ENCODE results near the gene HJV. TPM values are rescaled to one million over a fixed set of nuclear protein-coding genes. Genes with fewer than 3 reads are reported as not detected.

HJV gene
- total and polyA plus RNA-seq, 2 of the 8 experiments (the other 6 are each of a cell fraction or from before 2014, with no cell fraction given), result 0.32 to 0.70 TPM

- no peak overlapping the region for H3K56ac ChIP-seq (replicated peaks; ENCODE audit: insufficient read length, low read depth, low read length)
- no peaks in the 10 kb centered on the region for H3K9me3 ChIP-seq (ENCODE audit: insufficient read depth in 2 of 2, low read depth in 1 of 2, low read length in 1 of 2)
- DNase-seq (ENCODE audit: low read depth in 1 of 2, low spot score in 2 of 2) (no peak), FAIRE-seq (no peak)
- no peaks in the 10 kb centered on the region for H4K20me1 ChIP-seq (replicated peaks in 1 of 2; ENCODE audit: control insufficient read depth in 1 of 2, insufficient read depth in 2 of 2, low read length in 2 of 2)
- H3K4me3 ChIP-seq (ENCODE audit: extremely low read depth in 1 of 4, insufficient read depth in 2 of 4, low read depth in 3 of 4, low read length in 4 of 4), result no peak overlapping the region
- no peak overlapping the region for H3K4me2 ChIP-seq (ENCODE audit: insufficient read depth in 1 of 2, low read depth in 2 of 2, low read length in 2 of 2)
- no peak overlapping the region for H3K23ac ChIP-seq (ENCODE audit: insufficient read length)
- H4K5ac ChIP-seq (ENCODE audit: insufficient read length, low read depth, low read length), result no peak overlapping the region
- no peak overlapping the region for H2BK20ac ChIP-seq (ENCODE audit: low read length)
- peaks cover 0 to 3% (median 0%) of the 10 kb centered on the region in 4 experiments; a peak in 1 of 7 replicates for H3K4me1 ChIP-seq (replicated peaks in 1 of 4; ENCODE audit: control insufficient read depth in 3 of 4, insufficient read depth in 4 of 4, low read length in 3 of 4)
- H2BK12ac ChIP-seq (ENCODE audit: low read depth, low read length), result no peak overlapping the region
- H3K14ac ChIP-seq (ENCODE audit: insufficient read length), result no peak overlapping the region
- H3K79me2 ChIP-seq (ENCODE audit: control insufficient read depth in 1 of 2, insufficient read depth in 2 of 2, low read length in 2 of 2), result no peaks in the 10 kb centered on the region
- POLR2A ChIA-PET (ENCODE audit: partially characterized antibody), result interaction anchor here (0.7 to 11.6 kb wide), 4 partner anchors 16 to 187 kb away, joined by 3 to 284 read pairs (median 4); no protein-coding TSS in a partner anchor
- H3K23me2 ChIP-seq (ENCODE audit: low read depth, low read length), result peaks cover 7% of the 10 kb centered on the region
- H2BK5ac ChIP-seq (ENCODE audit: low read depth, low read length), result no peak overlapping the region
- H2BK120ac ChIP-seq (replicated peaks; ENCODE audit: low read depth, low read length), result no peak overlapping the region
- peak overlapping the region; percentile 34; the same call in 1 of the 2 replicates for H2AFZ ChIP-seq (ENCODE audit: low read length)
- H3K4ac ChIP-seq (replicated peaks; ENCODE audit: insufficient read length, low read depth, low read length), result no peak overlapping the region
- H4K8ac ChIP-seq (ENCODE audit: extremely low read depth, insufficient read depth, low read length), result no peak overlapping the region; the same call in 1 of the 2 replicates
- H4K91ac ChIP-seq (replicated peaks; ENCODE audit: insufficient read length, low read length), result no peak overlapping the region
- H3K27ac ChIP-seq (ENCODE audit: low read depth, low read length), result no peak overlapping the region
- H3K36me3 ChIP-seq (ENCODE audit: control insufficient read depth in 2 of 4, insufficient read depth in 4 of 4, low read length in 3 of 4), result no peaks in the 10 kb centered on the region
- no peaks in the 10 kb centered on the region for H3K79me1 ChIP-seq (ENCODE audit: low read depth, low read length)
- H3K9ac ChIP-seq (replicated peaks in 1 of 4; ENCODE audit: extremely low read depth in 1 of 4, low read depth in 3 of 4, low read length in 3 of 4), result no peak overlapping the region
- H3K27me3 ChIP-seq (replicated peaks in 1 of 4; ENCODE audit: control insufficient read depth in 3 of 4, extremely low read depth in 1 of 4, insufficient read depth in 3 of 4, low read length in 3 of 4), result no peaks in the 10 kb centered on the region
- no peak overlapping the region for H2BK15ac ChIP-seq (ENCODE audit: low read length)
- no peak overlapping the region for H3K18ac ChIP-seq (ENCODE audit: extremely low read depth, low read length)
- CTCF ChIA-PET (ENCODE audit: partially characterized antibody), result interaction anchor here (1.2 to 9.2 kb wide), 6 partner anchors 10 to 140 kb away, joined by 3 to 55 read pairs (median 6); partner anchors contain the start of gene HJV
- no peak overlapping the region for H2AK5ac ChIP-seq (ENCODE audit: low read depth, low read length)
- 82% methylated on average over 6 of the region's 6 CpGs; no CpG with 5 or more reads in 1 of the 2 experiments for WGBS, 2 experiments (ENCODE audit: extremely low coverage in 1 of 2, insufficient coverage in 1 of 2, insufficient read length in 1 of 2, insufficient replicate concordance in 2 of 2, low coverage in 1 of 2, low lambda C conversion rate in 2 of 2, missing lambda C conversion rate in 1 of 2)
- no peak for TF ChIP-seq ASH2L (IDR thresholded peaks at IDR 0.05; ENCODE audit: low read length)
- TF ChIP-seq SIN3A (conservative IDR thresholded peaks at IDR 0.05 in 1 of 2, IDR thresholded peaks at IDR 0.05 in 1 of 2; ENCODE audit: low read depth in 1 of 2, low read length in 2 of 2), result no peak
- TF ChIP-seq, protein P1, sequence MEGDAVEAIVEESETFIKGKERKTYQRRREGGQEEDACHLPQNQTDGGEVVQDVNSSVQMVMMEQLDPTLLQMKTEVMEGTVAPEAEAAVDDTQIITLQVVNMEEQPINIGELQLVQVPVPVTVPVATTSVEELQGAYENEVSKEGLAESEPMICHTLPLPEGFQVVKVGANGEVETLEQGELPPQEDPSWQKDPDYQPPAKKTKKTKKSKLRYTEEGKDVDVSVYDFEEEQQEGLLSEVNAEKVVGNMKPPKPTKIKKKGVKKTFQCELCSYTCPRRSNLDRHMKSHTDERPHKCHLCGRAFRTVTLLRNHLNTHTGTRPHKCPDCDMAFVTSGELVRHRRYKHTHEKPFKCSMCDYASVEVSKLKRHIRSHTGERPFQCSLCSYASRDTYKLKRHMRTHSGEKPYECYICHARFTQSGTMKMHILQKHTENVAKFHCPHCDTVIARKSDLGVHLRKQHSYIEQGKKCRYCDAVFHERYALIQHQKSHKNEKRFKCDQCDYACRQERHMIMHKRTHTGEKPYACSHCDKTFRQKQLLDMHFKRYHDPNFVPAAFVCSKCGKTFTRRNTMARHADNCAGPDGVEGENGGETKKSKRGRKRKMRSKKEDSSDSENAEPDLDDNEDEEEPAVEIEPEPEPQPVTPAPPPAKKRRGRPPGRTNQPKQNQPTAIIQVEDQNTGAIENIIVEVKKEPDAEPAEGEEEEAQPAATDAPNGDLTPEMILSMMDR (IDR thresholded peaks at IDR 0.05; ENCODE audit: control extremely low read depth in 1 of 3, insufficient read depth in 1 of 3, low read depth in 1 of 3, low read length in 3 of 3), result peak in 1 of 3 experiments; percentile 26; a peak in 1 of 4 replicates
- no peak for TF ChIP-seq BACH1 (IDR thresholded peaks at IDR 0.05; ENCODE audit: low read length)
- TF ChIP-seq HDAC2 (IDR thresholded peaks at IDR 0.05; ENCODE audit: borderline replicate concordance in 1 of 2, low read depth in 2 of 2, low read length in 2 of 2), result no peak
- no peak for TF ChIP-seq EGR1 (IDR thresholded peaks at IDR 0.05; ENCODE audit: borderline replicate concordance, low read depth, low read length)
- TF ChIP-seq RAD21 (IDR thresholded peaks at IDR 0.05 in 1 of 2, conservative IDR thresholded peaks at IDR 0.05 in 1 of 2; ENCODE audit: low read depth in 2 of 2, low read length in 2 of 2), result peak; percentile 12 to 15; a peak in 1 of 4 replicates
These were observed 11.2 kb upstream of the HJV start for GRCh38 chr1:146032631-146033219.
